ENCODE measurements around the gene SYNJ2. TPM values are rescaled to one million over a fixed set of nuclear protein-coding genes. Genes with fewer than 3 reads are reported as not detected.

Gene SYNJ2
- total and polyA plus RNA-seq, 3 donors from 2014 or later: 5.8 to 17.7 (median 7.6) TPM

- Histone ChIP-seq H3K4me3 (no peak overlapping the region), H3K27ac (no peak overlapping the region), H3K27me3 (no peaks in the 10 kb centered on the region), H3K36me3 (ENCODE audit: low read depth, missing control alignments) (no peaks in the 10 kb centered on the region), H3K4me1 (no peaks in the 10 kb centered on the region), H3K9me3 (no peaks in the 10 kb centered on the region)
- no peak for DNase-seq
- 70 to 81% methylated on average over 12 of the region's 12 CpGs for WGBS, 2 donors
- intact Hi-C loops (cut with DNase I; ENCODE audit: low total_unique reads): no loop called here
- TF ChIP-seq CTCF (IDR thresholded peaks at IDR 0.05): no peak
- no peak for TF ChIP-seq POLR2A (IDR thresholded peaks at IDR 0.05)
Observed at GRCh38 chr6:157962601-157963302, 18.9 kb upstream of the SYNJ2 start.

GRCh38 chr6:157964100-157964499 lies 17.6 kb upstream of the SYNJ2 start:
- no peaks in the 10 kb centered on the region for H3K36me3 ChIP-seq (ENCODE audit: low read depth, missing control alignments)
- 82 to 83% methylated on average over 3 of the region's 3 CpGs for WGBS, 2 donors
- TF ChIP-seq POLR2A (IDR thresholded peaks at IDR 0.05) (no peak), CTCF (IDR thresholded peaks at IDR 0.05) (no peak)
- no peaks in the 10 kb centered on the region for H3K4me1 ChIP-seq
- intact Hi-C loops (cut with DNase I; ENCODE audit: low total_unique reads): no loop called here
- H3K9me3 ChIP-seq: no peaks in the 10 kb centered on the region
- no peaks in the 10 kb centered on the region for H3K27me3 ChIP-seq
- no peak for DNase-seq
- no peak overlapping the region for H3K4me3 ChIP-seq
- no peak overlapping the region for H3K27ac ChIP-seq

GRCh38 chr6:157965387-157965786 lies 16.3 kb upstream of the SYNJ2 start:
- TF ChIP-seq CTCF (IDR thresholded peaks at IDR 0.05): no peak
- TF ChIP-seq POLR2A (IDR thresholded peaks at IDR 0.05): no peak
- H3K4me1 ChIP-seq: no peaks in the 10 kb centered on the region
- WGBS, 2 donors: 93 to 98% methylated on average over 3 of the region's 3 CpGs
- intact Hi-C loops (cut with DNase I; ENCODE audit: low total_unique reads): no loop called here
- no peaks in the 10 kb centered on the region for H3K9me3 ChIP-seq
- H3K27ac ChIP-seq: no peak overlapping the region
- H3K4me3 ChIP-seq: no peak overlapping the region
- DNase-seq: no peak
- no peaks in the 10 kb centered on the region for H3K27me3 ChIP-seq
- H3K36me3 ChIP-seq (ENCODE audit: low read depth, missing control alignments): no peaks in the 10 kb centered on the region

- WGBS, 2 donors: 76 to 92% methylated on average over 7 to 8 of the region's 8 CpGs
- DNase-seq: no peak
- intact Hi-C loops (cut with DNase I; ENCODE audit: low total_unique reads): no loop called here
Observed at GRCh38 chr6:157966589-157966977, 15.1 kb upstream of the SYNJ2 start.

More at GRCh38 chr6:157966589-157966977, 15.1 kb upstream of the SYNJ2 start:
- H3K4me1 ChIP-seq: no peaks in the 10 kb centered on the region
- H3K27me3 ChIP-seq: no peaks in the 10 kb centered on the region
- H3K27ac ChIP-seq: no peak overlapping the region
- H3K9me3 ChIP-seq: no peaks in the 10 kb centered on the region
- no peak for TF ChIP-seq CTCF (IDR thresholded peaks at IDR 0.05)
- no peak for TF ChIP-seq POLR2A (IDR thresholded peaks at IDR 0.05)
- H3K4me3 ChIP-seq: no peak overlapping the region
- no peaks in the 10 kb centered on the region for H3K36me3 ChIP-seq (ENCODE audit: low read depth, missing control alignments)
